ENCODE data around the gene GUCA2B. TPM values are rescaled to one million over a fixed set of nuclear protein-coding genes. Genes with fewer than 3 reads are reported as not detected.

GUCA2B gene
- total RNA-seq, 4 donors from 2014 or later, result 2.8 TPM; not detected in 3

- H3K4me3 ChIP-seq (ENCODE audit: low read depth, poor library complexity, severe bottlenecking), result no peak overlapping the region
- intact Hi-C loops (cut with DNase I; ENCODE audit: low total_unique reads), result loop anchor here (2.0 kb wide), 1 partner anchor 26 kb away; no protein-coding TSS in a partner anchor
- 17 to 21% methylated on average over 17 to 19 of the region's 19 CpGs for WGBS, 2 donors
- DNase-seq (ENCODE audit: low spot score in 2 of 2), result peak; percentile 77 to 95
- TF ChIP-seq, protein P1, sequence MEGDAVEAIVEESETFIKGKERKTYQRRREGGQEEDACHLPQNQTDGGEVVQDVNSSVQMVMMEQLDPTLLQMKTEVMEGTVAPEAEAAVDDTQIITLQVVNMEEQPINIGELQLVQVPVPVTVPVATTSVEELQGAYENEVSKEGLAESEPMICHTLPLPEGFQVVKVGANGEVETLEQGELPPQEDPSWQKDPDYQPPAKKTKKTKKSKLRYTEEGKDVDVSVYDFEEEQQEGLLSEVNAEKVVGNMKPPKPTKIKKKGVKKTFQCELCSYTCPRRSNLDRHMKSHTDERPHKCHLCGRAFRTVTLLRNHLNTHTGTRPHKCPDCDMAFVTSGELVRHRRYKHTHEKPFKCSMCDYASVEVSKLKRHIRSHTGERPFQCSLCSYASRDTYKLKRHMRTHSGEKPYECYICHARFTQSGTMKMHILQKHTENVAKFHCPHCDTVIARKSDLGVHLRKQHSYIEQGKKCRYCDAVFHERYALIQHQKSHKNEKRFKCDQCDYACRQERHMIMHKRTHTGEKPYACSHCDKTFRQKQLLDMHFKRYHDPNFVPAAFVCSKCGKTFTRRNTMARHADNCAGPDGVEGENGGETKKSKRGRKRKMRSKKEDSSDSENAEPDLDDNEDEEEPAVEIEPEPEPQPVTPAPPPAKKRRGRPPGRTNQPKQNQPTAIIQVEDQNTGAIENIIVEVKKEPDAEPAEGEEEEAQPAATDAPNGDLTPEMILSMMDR (IDR thresholded peaks at IDR 0.05), result peak in 1 of 3 donors; percentile 83
- TF ChIP-seq POLR2A (IDR thresholded peaks at IDR 0.05), result no peak
Measured at GRCh38 chr1:42146626-42147320, 6.4 kb upstream of the GUCA2B start.

DNA sequence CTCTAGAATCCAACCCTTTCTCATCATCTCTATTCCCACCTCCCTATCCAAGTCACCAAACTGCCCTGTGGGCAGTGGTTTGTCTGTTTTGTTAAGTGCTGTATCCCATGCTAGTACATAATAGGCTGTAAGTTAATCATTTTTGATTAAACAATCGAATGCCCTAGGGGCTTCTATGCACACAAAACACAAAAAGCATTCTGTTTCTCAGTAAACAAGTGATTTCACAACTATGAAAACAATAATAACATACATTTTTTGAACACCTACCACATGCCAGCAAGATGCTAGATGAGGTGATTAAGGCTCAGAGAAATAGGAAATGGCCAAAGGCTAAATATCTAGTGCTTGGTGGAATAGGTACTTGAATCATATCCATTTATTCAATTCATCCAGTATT, 5.0 kb upstream of the GUCA2B start:
- no peak overlapping the region for H3K4me3 ChIP-seq (ENCODE audit: low read depth, poor library complexity, severe bottlenecking)
- intact Hi-C loops (cut with DNase I; ENCODE audit: low total_unique reads), result no loop called here
- DNase-seq (ENCODE audit: low spot score in 2 of 2), result no peak
- 82 to 83% methylated on average over 1 of the region's 1 CpG for WGBS, 2 donors
- no peak for TF ChIP-seq POLR2A (IDR thresholded peaks at IDR 0.05)
- TF ChIP-seq, protein P1 (IDR thresholded peaks at IDR 0.05), result no peak

DNA sequence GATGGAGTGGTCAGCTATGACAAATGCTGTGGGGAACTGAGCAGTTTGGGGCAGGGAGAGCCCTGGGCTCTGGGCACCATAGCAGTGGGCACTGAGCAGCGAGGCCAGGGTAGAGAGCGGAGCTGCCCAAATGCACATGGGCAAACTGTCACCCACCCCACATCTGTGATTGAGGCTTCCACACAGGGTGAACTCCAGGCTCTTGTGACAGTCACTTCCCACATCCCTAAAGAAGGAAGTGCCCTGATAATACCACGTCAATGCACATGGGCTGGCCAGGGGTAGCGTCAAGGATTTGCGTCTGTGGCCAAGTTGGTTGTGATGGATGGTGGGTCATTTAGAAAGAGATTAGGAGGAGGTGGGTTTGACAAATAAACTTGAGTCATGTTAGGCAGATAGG, 2.6 kb upstream of the GUCA2B start:
- H3K4me3 ChIP-seq (ENCODE audit: low read depth, poor library complexity, severe bottlenecking), result no peak overlapping the region
- WGBS, 2 donors, result 83 to 86% methylated on average over 5 of the region's 5 CpGs
- TF ChIP-seq, protein P1 (IDR thresholded peaks at IDR 0.05), result no peak
- no peak for TF ChIP-seq POLR2A (IDR thresholded peaks at IDR 0.05)
- intact Hi-C loops (cut with DNase I; ENCODE audit: low total_unique reads), result no loop called here
- DNase-seq (ENCODE audit: low spot score in 2 of 2), result peak in 1 of 2 donors; percentile 50

- H3K4me3 ChIP-seq (ENCODE audit: low read depth, poor library complexity, severe bottlenecking), result no peak overlapping the region
- 43 to 47% methylated on average over 3 of the region's 3 CpGs for WGBS, 2 donors
Measured at GRCh38 chr1:42152119-42152518, 1.1 kb upstream of the GUCA2B start.

GRCh38 chr1:42153624-42154023, 414 bp downstream of the GUCA2B start:
- no peak for DNase-seq (ENCODE audit: low spot score in 2 of 2)
- no peak overlapping the region for H3K4me3 ChIP-seq (ENCODE audit: low read depth, poor library complexity, severe bottlenecking)
- intact Hi-C loops (cut with DNase I; ENCODE audit: low total_unique reads), result no loop called here
- TF ChIP-seq, protein P1 (IDR thresholded peaks at IDR 0.05), result no peak
- 50 to 65% methylated on average over 1 to 6 of the region's 6 CpGs for WGBS, 2 donors

More at GRCh38 chr1:42152119-42152518, 1.1 kb upstream of the GUCA2B start:
- TF ChIP-seq, protein P1 (IDR thresholded peaks at IDR 0.05), result no peak
- no peak for TF ChIP-seq POLR2A (IDR thresholded peaks at IDR 0.05)
- intact Hi-C loops (cut with DNase I; ENCODE audit: low total_unique reads), result no loop called here
- peak in 1 of 2 donors; percentile 81 for DNase-seq (ENCODE audit: low spot score in 2 of 2)

DNA sequence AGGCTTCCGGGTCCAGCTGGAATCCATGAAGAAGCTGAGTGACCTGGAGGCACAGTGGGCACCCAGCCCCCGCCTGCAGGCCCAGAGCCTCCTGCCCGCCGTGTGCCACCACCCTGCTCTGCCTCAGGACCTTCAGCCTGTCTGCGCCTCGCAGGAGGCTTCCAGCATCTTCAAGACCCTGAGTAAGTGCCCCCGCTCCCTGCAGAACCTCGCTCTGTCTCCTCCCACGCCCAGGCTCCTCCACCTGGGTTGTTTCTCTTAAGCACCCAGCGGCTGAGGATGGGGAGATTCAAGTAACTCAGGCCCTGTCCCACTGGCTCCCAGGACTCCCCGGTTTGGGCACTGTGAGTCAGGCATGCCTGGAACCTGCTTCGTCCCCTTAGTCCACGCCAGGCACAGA, 1.5 kb downstream of the GUCA2B start:
- TF ChIP-seq, protein P1 (IDR thresholded peaks at IDR 0.05), result no peak
- no peak for TF ChIP-seq POLR2A (IDR thresholded peaks at IDR 0.05)
- intact Hi-C loops (cut with DNase I; ENCODE audit: low total_unique reads), result no loop called here
- 89 to 97% methylated on average over 7 to 10 of the region's 13 CpGs for WGBS, 2 donors
- no peak overlapping the region for H3K4me3 ChIP-seq (ENCODE audit: low read depth, poor library complexity, severe bottlenecking)
- DNase-seq (ENCODE audit: low spot score in 2 of 2), result peak in 1 of 2 donors; percentile 70
